PC-9 (cell line): ENCODE measurements around the gene PCED1B. TPM values are rescaled to one million over a fixed set of nuclear protein-coding genes. Genes with fewer than 3 reads are reported as not detected.

Experiments used
- BruUV-seq: library from RNA; stranded (reverse); fragments of 400-500 nt; replicated peaks from 2 replicates; lab custom pipeline; 2021; lab: Mats Ljungman, UMichigan
- CTCF ChIA-PET: fragments of 300-600 bp; sonication (Branson Sonifier 250); formaldehyde crosslinking; loops from one replicate; lab custom pipeline; 2022; ENCODE audit warnings: antibody characterized with exemption; lab: Charles Lee
- POLR2A ChIA-PET: fragments of 300-600 bp; sonication (Branson Sonifier 250); formaldehyde crosslinking; loops from one replicate; lab custom pipeline; 2022; ENCODE audit warnings: antibody characterized with exemption; ENCODE audit not compliant: unreplicated experiment; lab: Charles Lee
- DNase-seq, 2 experiments: peaks; one replicate each; pipeline versions ENCODE4 v3.0.0 to v3.0.0-alpha.2; 2015 to 2022; ENCODE audit warnings: mixed read lengths in 1 of 2
- H2AFZ ChIP-seq: fragments of 200-600 bp; sonication (generic); 2 replicates; pipeline ENCODE4 v1.8.1; 2017; ENCODE audit warnings: antibody characterized with exemption
- H3F3A ChIP-seq: fragments of 200-600 bp; sonication (generic); 2 replicates; pipeline ENCODE4 v1.8.1; 2017; ENCODE audit warnings: antibody characterized with exemption, mild to moderate bottlenecking, low read depth; ENCODE audit not compliant: insufficient read depth
- H3K27ac ChIP-seq: fragments of 200-600 bp; sonication (generic); 2 replicates; pipeline ENCODE4 v1.6.1; 2016; ENCODE audit warnings: mixed run types
- H3K27me3 ChIP-seq: fragments of 200-600 bp; sonication (generic); 2 replicates; pipeline ENCODE4 v1.6.1; 2016; ENCODE audit warnings: low read depth, mixed run types; ENCODE audit not compliant: insufficient read depth
- H3K36me3 ChIP-seq: fragments of 200-600 bp; sonication (generic); 2 replicates; pipeline ENCODE4 v1.6.1; 2016; ENCODE audit warnings: low read depth, mixed run types
- H3K4me1 ChIP-seq: fragments of 200-600 bp; sonication (generic); replicated peaks from 2 replicates; pipeline ENCODE4 v1.6.1; 2016; ENCODE audit warnings: mixed run types; ENCODE audit not compliant: insufficient read depth
- H3K4me2 ChIP-seq: fragments of 200-600 bp; sonication (generic); 2 replicates; pipeline ENCODE4 v1.6.1; 2017; ENCODE audit warnings: mixed run types
- H3K4me3 ChIP-seq: fragments of 200-600 bp; sonication (generic); 2 replicates; pipeline ENCODE4 v1.6.1; 2016; ENCODE audit warnings: mixed run types
- H3K79me2 ChIP-seq: fragments of 200-600 bp; sonication (generic); 2 replicates; pipeline ENCODE4 v1.6.1; 2017; ENCODE audit warnings: low read depth, mixed run types
- H3K9me2 ChIP-seq: fragments of 200-600 bp; sonication (generic); 2 replicates; pipeline ENCODE4 v1.8.1; 2017; ENCODE audit warnings: mild to moderate bottlenecking; ENCODE audit not compliant: insufficient read depth
- H3K9me3 ChIP-seq: fragments of 200-600 bp; sonication (generic); 2 replicates; pipeline ENCODE4 v1.8.1; 2016; ENCODE audit warnings: low read depth; ENCODE audit not compliant: insufficient read depth
- H4K20me1 ChIP-seq: fragments of 200-600 bp; sonication (generic); 2 replicates; pipeline ENCODE4 v1.8.1; 2017; ENCODE audit not compliant: insufficient read depth
- EZH2 ChIP-seq: fragments of 200-600 bp; sonication (generic); IDR thresholded peaks from 2 replicates; pipeline ENCODE4 v1.8.0; 2017; ENCODE audit warnings: antibody characterized with exemption, low read depth
- intact Hi-C: fragments of 100-400 bp; cut with micrococcal nuclease; formaldehyde crosslinking; loops from one replicate; pipeline ENCODE4 v1.10.0; 2022; ENCODE audit not compliant: unreplicated experiment
- total RNA-seq: library from RNA; stranded (reverse); gene quantifications from 2 replicates; pipeline ENCODE4 v1.2.3, GENCODE V29; 2021
- TF ChIP-seq, protein P1 (sequence below): fragments of 200-600 bp; sonication (generic); conservative IDR thresholded peaks from 2 replicates; pipeline ENCODE4 v1.6.1; 2017; ENCODE audit warnings: mixed run types, antibody characterized with exemption, mild to moderate bottlenecking, moderate library complexity

PCED1B gene
- total RNA-seq, 1 experiment from 2014 or later = 11.2 TPM

GRCh38 chr12:47207829-47208248 is 128.4 kb downstream of the PCED1B start:
- peak in 1 of 2 experiments; percentile 67 for DNase-seq
- Histone ChIP-seq H3K36me3 (no peaks in the 10 kb centered on the region), H3K4me2 (peak overlapping the region; percentile 4), H3K4me3 (no peak overlapping the region), H3K27me3 (no peaks in the 10 kb centered on the region), H3F3A (peaks cover 17% of the 10 kb centered on the region), H2AFZ (no peak overlapping the region), H3K4me1 (peaks cover 31% of the 10 kb centered on the region), H3K9me3 (no peaks in the 10 kb centered on the region; the same call in 1 of the 2 replicates), H4K20me1 (no peaks in the 10 kb centered on the region), H3K27ac (peak overlapping the region; percentile 50), H3K9me2 (no peaks in the 10 kb centered on the region), H3K79me2 (no peaks in the 10 kb centered on the region)
- no TSS peak for BruUV-seq
- TF ChIP-seq, protein P1, sequence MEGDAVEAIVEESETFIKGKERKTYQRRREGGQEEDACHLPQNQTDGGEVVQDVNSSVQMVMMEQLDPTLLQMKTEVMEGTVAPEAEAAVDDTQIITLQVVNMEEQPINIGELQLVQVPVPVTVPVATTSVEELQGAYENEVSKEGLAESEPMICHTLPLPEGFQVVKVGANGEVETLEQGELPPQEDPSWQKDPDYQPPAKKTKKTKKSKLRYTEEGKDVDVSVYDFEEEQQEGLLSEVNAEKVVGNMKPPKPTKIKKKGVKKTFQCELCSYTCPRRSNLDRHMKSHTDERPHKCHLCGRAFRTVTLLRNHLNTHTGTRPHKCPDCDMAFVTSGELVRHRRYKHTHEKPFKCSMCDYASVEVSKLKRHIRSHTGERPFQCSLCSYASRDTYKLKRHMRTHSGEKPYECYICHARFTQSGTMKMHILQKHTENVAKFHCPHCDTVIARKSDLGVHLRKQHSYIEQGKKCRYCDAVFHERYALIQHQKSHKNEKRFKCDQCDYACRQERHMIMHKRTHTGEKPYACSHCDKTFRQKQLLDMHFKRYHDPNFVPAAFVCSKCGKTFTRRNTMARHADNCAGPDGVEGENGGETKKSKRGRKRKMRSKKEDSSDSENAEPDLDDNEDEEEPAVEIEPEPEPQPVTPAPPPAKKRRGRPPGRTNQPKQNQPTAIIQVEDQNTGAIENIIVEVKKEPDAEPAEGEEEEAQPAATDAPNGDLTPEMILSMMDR = no peak
- no peak for TF ChIP-seq EZH2
- ChIA-PET CTCF (interaction anchor here (0.6 kb wide), 1 partner anchor 35 kb away, joined by 4 read pairs; no protein-coding TSS in a partner anchor), POLR2A (interaction anchor here (0.6 to 0.9 kb wide), 4 partner anchors 69 to 1000 kb away, joined by 3 to 4 read pairs (median 4); no protein-coding TSS in a partner anchor)
- intact Hi-C loops = no loop called here

DNA sequence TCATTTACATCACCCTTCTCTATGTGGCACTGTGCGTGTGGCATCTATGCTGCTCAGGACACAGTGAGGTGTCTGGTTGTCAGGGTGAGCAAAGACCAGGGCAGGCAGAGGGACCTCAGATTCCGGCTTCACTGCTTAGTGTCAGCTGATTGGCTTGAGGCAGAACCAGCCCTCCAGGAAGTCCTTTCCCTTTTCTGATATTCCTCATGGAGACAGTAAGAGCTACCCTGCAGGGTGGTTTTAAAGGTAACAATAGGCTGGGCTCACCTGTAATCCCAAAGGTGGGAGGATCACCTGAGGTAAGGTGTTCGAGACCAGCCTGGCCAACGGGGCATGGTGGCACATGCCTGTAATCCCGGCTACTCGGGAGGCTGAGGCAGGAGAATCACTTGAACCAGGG is 129.6 kb downstream of the PCED1B start:
- no peaks in the 10 kb centered on the region for H4K20me1 ChIP-seq
- peaks cover 32% of the 10 kb centered on the region for H3K4me1 ChIP-seq
- H3K36me3 ChIP-seq = no peaks in the 10 kb centered on the region
- no peaks in the 10 kb centered on the region for H3K27me3 ChIP-seq
- no peak overlapping the region for H3K27ac ChIP-seq
- no peak overlapping the region for H3K4me2 ChIP-seq
- TF ChIP-seq EZH2 = no peak
- no peak overlapping the region for H3K4me3 ChIP-seq
- DNase-seq = no peak
- H3K9me2 ChIP-seq = no peaks in the 10 kb centered on the region
- peaks cover 17% of the 10 kb centered on the region for H3F3A ChIP-seq
- no peaks in the 10 kb centered on the region; the same call in 1 of the 2 replicates for H3K9me3 ChIP-seq
- ChIA-PET POLR2A (no interaction called here), CTCF (interaction anchor here (1.2 kb wide), 1 partner anchor 99 kb away, joined by 3 read pairs; no protein-coding TSS in a partner anchor)
- H2AFZ ChIP-seq = no peak overlapping the region
- H3K79me2 ChIP-seq = no peaks in the 10 kb centered on the region
- BruUV-seq = no TSS peak
- intact Hi-C loops = no loop called here

DNA sequence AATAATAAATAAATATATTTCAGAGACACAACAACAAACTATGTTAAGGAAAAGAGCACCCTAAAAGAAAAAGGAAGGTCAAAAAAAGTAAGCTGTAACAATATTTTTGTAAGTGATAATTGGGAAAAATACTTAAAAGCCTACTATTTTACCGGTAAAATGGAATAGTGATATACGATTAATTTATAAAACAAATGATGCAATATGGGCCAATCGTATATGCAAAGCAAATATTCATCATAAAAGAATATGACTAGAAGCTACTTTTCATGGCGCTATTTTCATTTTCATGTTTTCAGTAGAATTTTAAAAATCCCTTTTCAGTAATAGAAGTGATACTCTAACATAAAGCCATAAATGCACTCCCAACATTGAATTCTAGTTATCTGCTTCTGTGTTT is 131.4 kb downstream of the PCED1B start:
- Histone ChIP-seq H4K20me1 (no peaks in the 10 kb centered on the region), H3K79me2 (no peaks in the 10 kb centered on the region), H3K27ac (no peak overlapping the region), H2AFZ (no peak overlapping the region), H3K27me3 (no peaks in the 10 kb centered on the region), H3K36me3 (no peaks in the 10 kb centered on the region), H3F3A (peaks cover 17% of the 10 kb centered on the region), H3K9me2 (no peaks in the 10 kb centered on the region), H3K4me2 (no peak overlapping the region), H3K4me1 (peaks cover 32% of the 10 kb centered on the region), H3K4me3 (no peak overlapping the region), H3K9me3 (no peaks in the 10 kb centered on the region)
- no peak for DNase-seq
- CTCF ChIA-PET = no interaction called here
- TF ChIP-seq, protein P1 = no peak
- TF ChIP-seq EZH2 = no peak
- intact Hi-C loops = no loop called here
- no TSS peak for BruUV-seq
- POLR2A ChIA-PET = interaction anchor here (0.7 kb wide), 1 partner anchor 126 kb away, joined by 6 read pairs; no protein-coding TSS in a partner anchor

DNA sequence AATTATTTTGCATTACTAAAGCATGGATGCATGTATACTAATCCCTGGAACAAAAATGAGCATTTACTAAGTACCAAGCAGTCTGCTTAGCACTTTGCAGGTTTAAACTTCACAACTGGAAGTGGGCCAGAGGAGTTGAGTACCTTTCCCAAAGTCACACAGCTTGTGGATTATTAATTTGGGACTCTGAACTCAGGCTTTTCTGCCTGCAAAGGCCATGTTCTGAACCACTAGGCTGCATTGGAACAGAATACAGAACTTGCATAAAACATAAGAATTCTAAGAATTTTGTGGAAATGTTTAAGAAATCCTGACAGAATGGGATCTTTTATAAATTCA is 133.2 kb downstream of the PCED1B start:
- BruUV-seq = no TSS peak
- no peaks in the 10 kb centered on the region for H3K9me3 ChIP-seq
- H3K79me2 ChIP-seq = no peaks in the 10 kb centered on the region
- no peak overlapping the region for H2AFZ ChIP-seq
- intact Hi-C loops = no loop called here
- CTCF ChIA-PET = no interaction called here
- no peak for TF ChIP-seq EZH2
- TF ChIP-seq, protein P1 = no peak
- no peaks in the 10 kb centered on the region for H4K20me1 ChIP-seq
- H3K4me1 ChIP-seq = peaks cover 31% of the 10 kb centered on the region
- no peak overlapping the region for H3K4me2 ChIP-seq
- H3F3A ChIP-seq = peaks cover 8% of the 10 kb centered on the region
- no peaks in the 10 kb centered on the region for H3K36me3 ChIP-seq
- no peak for DNase-seq
- H3K9me2 ChIP-seq = no peaks in the 10 kb centered on the region
- H3K4me3 ChIP-seq = no peak overlapping the region
- no peaks in the 10 kb centered on the region for H3K27me3 ChIP-seq
- no peak overlapping the region for H3K27ac ChIP-seq
- POLR2A ChIA-PET = no interaction called here
